Muscle of back (tissue), 11 donors: ENCODE results near the gene PPFIA2. TPM values are rescaled to one million over a fixed set of nuclear protein-coding genes. Genes with fewer than 3 reads are reported as not detected.

Source experiments
- DNase-seq, 3 donors: peaks; one replicate each; pipeline versions ENCODE4 v3.0.0 to v3.0.0-alpha.2; 2013
- polyA plus RNA-seq, 10 donors: library from polyadenylated mRNA; unstranded; fragments of 120-200 nt; gene quantifications; one replicate each; pipeline ENCODE4 v1.2.1, GENCODE V29; 2013; ENCODE audit not compliant: insufficient read length in 10 of 10

Gene PPFIA2
- polyA plus RNA-seq, 10 donors: 1.3 to 3.9 (median 1.9) TPM

GRCh38 chr12:81274637-81275529 lies 484.3 kb downstream of the PPFIA2 start:
- DNase-seq: no peak

GRCh38 chr12:81270385-81270784 lies 488.8 kb downstream of the PPFIA2 start:
- no peak for DNase-seq

GRCh38 chr12:81263072-81263471 lies 496.1 kb downstream of the PPFIA2 start:
- DNase-seq: no peak

- no peak for DNase-seq
Observed at GRCh38 chr12:81261508-81262207, 497.5 kb downstream of the PPFIA2 start.

- no peak for DNase-seq
Observed at GRCh38 chr12:81259360-81259759, 499.8 kb downstream of the PPFIA2 start.

GRCh38 chr12:81257947-81258551 lies 501.1 kb downstream of the PPFIA2 start:
- peak; percentile 42 to 69 (median 49) for DNase-seq

GRCh38 chr12:81255947-81256346 lies 503.2 kb downstream of the PPFIA2 start:
- no peak for DNase-seq

- no peak for DNase-seq
Observed at GRCh38 chr12:81255456-81255855, 503.7 kb downstream of the PPFIA2 start.

- DNase-seq: no peak
Observed at GRCh38 chr12:81253360-81253759, 505.8 kb downstream of the PPFIA2 start.

GRCh38 chr12:81252228-81252627 lies 506.9 kb downstream of the PPFIA2 start:
- no peak for DNase-seq

GRCh38 chr12:81249976-81250375 lies 509.2 kb downstream of the PPFIA2 start:
- DNase-seq: peak in 1 of 3 donors; percentile 13

- peak in 1 of 3 donors; percentile 12 for DNase-seq
Observed at GRCh38 chr12:81245907-81246570, 513.1 kb downstream of the PPFIA2 start.

GRCh38 chr12:81245458-81245857 lies 513.7 kb downstream of the PPFIA2 start:
- peak in 1 of 3 donors; percentile 61 for DNase-seq

GRCh38 chr12:81231574-81232368 lies 527.4 kb downstream of the PPFIA2 start:
- DNase-seq: no peak

GRCh38 chr12:81229759-81230158 lies 529.4 kb downstream of the PPFIA2 start:
- DNase-seq: no peak

GRCh38 chr12:81224626-81225025 lies 534.5 kb downstream of the PPFIA2 start:
- no peak for DNase-seq

- no peak for DNase-seq
Observed at GRCh38 chr12:81222846-81223592, 536.1 kb downstream of the PPFIA2 start.

GRCh38 chr12:81221681-81222080 lies 537.5 kb downstream of the PPFIA2 start:
- no peak for DNase-seq

GRCh38 chr12:81216739-81217138 lies 542.4 kb downstream of the PPFIA2 start:
- DNase-seq: no peak

- DNase-seq: no peak
Observed at GRCh38 chr12:81212996-81213696, 546.0 kb downstream of the PPFIA2 start.
